ENCODE measurements around the gene CDNF.

The CDNF gene

DNA sequence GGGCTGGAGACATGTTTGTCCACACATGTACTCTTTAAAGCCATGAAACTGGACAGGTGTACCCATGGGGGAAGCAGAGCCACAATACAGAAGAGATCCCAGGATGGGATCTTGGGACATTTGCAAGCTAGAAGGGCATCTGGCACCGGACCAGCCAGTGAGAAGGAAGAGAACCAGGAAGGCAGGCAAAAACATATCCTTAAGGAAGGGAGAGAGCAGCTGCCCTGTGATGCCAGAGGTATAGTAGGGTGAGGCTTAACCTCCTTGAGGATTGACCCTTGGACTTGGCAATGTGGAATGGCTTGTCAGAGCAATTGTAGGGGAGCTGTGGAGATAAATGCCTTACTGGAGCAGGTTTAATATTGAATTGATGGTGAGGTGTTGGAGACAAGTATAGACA lies 23.0 kb upstream of the CDNF start:
- Histone ChIP-seq H3K4me3 (ENCODE audit: low read length) (no peak overlapping the region), H4K20me1 (ENCODE audit: insufficient read depth, low read length) (no peaks in the 10 kb centered on the region), H3K36me3 (replicated peaks; ENCODE audit: insufficient read depth, low read length) (no peaks in the 10 kb centered on the region), H3F3A (ENCODE audit: insufficient read depth, low read length) (peaks cover 4% of the 10 kb centered on the region; the same call in 1 of the 2 replicates), H3K9me2 (replicated peaks; ENCODE audit: insufficient read depth, low read length) (no peaks in the 10 kb centered on the region), H3K4me2 (ENCODE audit: low read depth, low read length) (no peak overlapping the region), H2AFZ (ENCODE audit: low read length) (no peak overlapping the region), H3K27me3 (replicated peaks; ENCODE audit: insufficient read depth, low read length) (no peaks in the 10 kb centered on the region), H3K27ac (ENCODE audit: low read length) (no peak overlapping the region), H3K79me2 (ENCODE audit: low read length) (peaks cover 7% of the 10 kb centered on the region; the same call in 1 of the 2 replicates), H3K9ac (ENCODE audit: low read length) (no peak overlapping the region), H3K9me3 (replicated peaks; ENCODE audit: insufficient read depth, low read length) (no peaks in the 10 kb centered on the region), H3K4me1 (ENCODE audit: low read length) (peaks cover 16% of the 10 kb centered on the region; the same call in 1 of the 2 replicates)
- no peak for DNase-seq
- TF ChIP-seq EZH2 (optimal IDR thresholded peaks at IDR 0.05; ENCODE audit: low read depth, low read length), result no peak
- no peak for TF ChIP-seq EZH2phosphoT487 (IDR thresholded peaks at IDR 0.05; ENCODE audit: low read length)
- TF ChIP-seq, protein P1, sequence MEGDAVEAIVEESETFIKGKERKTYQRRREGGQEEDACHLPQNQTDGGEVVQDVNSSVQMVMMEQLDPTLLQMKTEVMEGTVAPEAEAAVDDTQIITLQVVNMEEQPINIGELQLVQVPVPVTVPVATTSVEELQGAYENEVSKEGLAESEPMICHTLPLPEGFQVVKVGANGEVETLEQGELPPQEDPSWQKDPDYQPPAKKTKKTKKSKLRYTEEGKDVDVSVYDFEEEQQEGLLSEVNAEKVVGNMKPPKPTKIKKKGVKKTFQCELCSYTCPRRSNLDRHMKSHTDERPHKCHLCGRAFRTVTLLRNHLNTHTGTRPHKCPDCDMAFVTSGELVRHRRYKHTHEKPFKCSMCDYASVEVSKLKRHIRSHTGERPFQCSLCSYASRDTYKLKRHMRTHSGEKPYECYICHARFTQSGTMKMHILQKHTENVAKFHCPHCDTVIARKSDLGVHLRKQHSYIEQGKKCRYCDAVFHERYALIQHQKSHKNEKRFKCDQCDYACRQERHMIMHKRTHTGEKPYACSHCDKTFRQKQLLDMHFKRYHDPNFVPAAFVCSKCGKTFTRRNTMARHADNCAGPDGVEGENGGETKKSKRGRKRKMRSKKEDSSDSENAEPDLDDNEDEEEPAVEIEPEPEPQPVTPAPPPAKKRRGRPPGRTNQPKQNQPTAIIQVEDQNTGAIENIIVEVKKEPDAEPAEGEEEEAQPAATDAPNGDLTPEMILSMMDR (IDR thresholded peaks at IDR 0.05; ENCODE audit: low read length), result no peak

DNA sequence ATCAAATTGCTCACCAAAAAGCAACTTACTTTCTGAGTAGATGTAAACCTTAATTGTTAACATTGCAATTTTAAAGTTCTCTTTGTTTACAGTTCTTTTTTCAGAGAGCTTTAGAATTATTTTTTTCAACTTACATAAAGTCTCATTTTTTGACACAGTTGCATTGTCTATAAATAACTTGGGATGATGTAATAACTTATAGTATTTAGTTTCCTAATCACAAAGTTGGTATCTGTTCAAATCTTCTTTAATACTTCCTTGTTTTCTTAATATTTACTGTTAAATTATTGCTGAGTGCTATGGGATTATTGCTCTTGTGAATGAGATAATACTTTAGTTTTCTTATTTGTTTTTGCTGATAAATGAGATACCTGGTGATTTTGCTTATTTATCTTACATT lies 21.9 kb upstream of the CDNF start:
- H3K9ac ChIP-seq (ENCODE audit: low read length), result no peak overlapping the region
- H3K4me2 ChIP-seq (ENCODE audit: low read depth, low read length), result no peak overlapping the region
- H2AFZ ChIP-seq (ENCODE audit: low read length), result no peak overlapping the region
- no peak overlapping the region for H3K27ac ChIP-seq (ENCODE audit: low read length)
- no peak overlapping the region for H3K4me3 ChIP-seq (ENCODE audit: low read length)
- H3K9me3 ChIP-seq (replicated peaks; ENCODE audit: insufficient read depth, low read length), result no peaks in the 10 kb centered on the region
- no peaks in the 10 kb centered on the region; the same call in 1 of the 2 replicates for H3K36me3 ChIP-seq (replicated peaks; ENCODE audit: insufficient read depth, low read length)
- H3K9me2 ChIP-seq (replicated peaks; ENCODE audit: insufficient read depth, low read length), result no peaks in the 10 kb centered on the region
- H3K79me2 ChIP-seq (ENCODE audit: low read length), result peaks cover 7% of the 10 kb centered on the region; the same call in 1 of the 2 replicates
- peaks cover 4% of the 10 kb centered on the region; the same call in 1 of the 2 replicates for H3F3A ChIP-seq (ENCODE audit: insufficient read depth, low read length)
- H4K20me1 ChIP-seq (ENCODE audit: insufficient read depth, low read length), result no peaks in the 10 kb centered on the region
- DNase-seq, result no peak
- H3K27me3 ChIP-seq (replicated peaks; ENCODE audit: insufficient read depth, low read length), result no peaks in the 10 kb centered on the region
- H3K4me1 ChIP-seq (ENCODE audit: low read length), result peaks cover 16% of the 10 kb centered on the region; the same call in 1 of the 2 replicates
- TF ChIP-seq, protein P1 (IDR thresholded peaks at IDR 0.05; ENCODE audit: low read length), result no peak
- TF ChIP-seq EZH2 (optimal IDR thresholded peaks at IDR 0.05; ENCODE audit: low read depth, low read length) (no peak), EZH2phosphoT487 (IDR thresholded peaks at IDR 0.05; ENCODE audit: low read length) (no peak)

DNA sequence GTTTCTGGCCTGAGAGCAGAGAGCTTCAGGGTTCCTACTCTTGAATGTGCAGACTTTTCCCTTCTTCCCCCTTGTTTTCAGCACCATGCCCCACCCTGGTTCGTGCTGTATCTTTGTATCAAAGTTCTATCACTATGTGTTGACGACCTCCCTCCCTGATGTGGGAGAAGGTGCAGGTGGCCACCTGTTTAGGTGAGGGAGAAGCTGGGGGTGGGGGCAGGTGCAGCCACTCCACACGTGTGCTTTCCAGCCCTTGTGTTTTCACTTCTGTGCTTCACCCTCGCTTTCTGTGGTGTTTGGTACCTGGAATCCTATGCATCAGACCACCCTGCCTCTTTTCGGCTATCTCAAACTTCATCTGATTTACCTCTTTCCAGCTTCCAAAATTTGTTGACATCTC lies 21.2 kb upstream of the CDNF start:
- TF ChIP-seq, protein P1 (IDR thresholded peaks at IDR 0.05; ENCODE audit: low read length), result no peak
- TF ChIP-seq EZH2phosphoT487 (IDR thresholded peaks at IDR 0.05; ENCODE audit: low read length), result no peak
- TF ChIP-seq EZH2 (optimal IDR thresholded peaks at IDR 0.05; ENCODE audit: low read depth, low read length), result no peak
- H3K27ac ChIP-seq (ENCODE audit: low read length), result no peak overlapping the region
- no peaks in the 10 kb centered on the region for H4K20me1 ChIP-seq (ENCODE audit: insufficient read depth, low read length)
- H3K4me2 ChIP-seq (ENCODE audit: low read depth, low read length), result no peak overlapping the region
- no peak overlapping the region for H3K4me3 ChIP-seq (ENCODE audit: low read length)
- no peaks in the 10 kb centered on the region; the same call in 1 of the 2 replicates for H3K36me3 ChIP-seq (replicated peaks; ENCODE audit: insufficient read depth, low read length)
- H3F3A ChIP-seq (ENCODE audit: insufficient read depth, low read length), result peaks cover 4% of the 10 kb centered on the region; the same call in 1 of the 2 replicates
- DNase-seq, result no peak
- H3K9ac ChIP-seq (ENCODE audit: low read length), result no peak overlapping the region
- H2AFZ ChIP-seq (ENCODE audit: low read length), result no peak overlapping the region
- H3K9me3 ChIP-seq (replicated peaks; ENCODE audit: insufficient read depth, low read length), result no peaks in the 10 kb centered on the region
- H3K9me2 ChIP-seq (replicated peaks; ENCODE audit: insufficient read depth, low read length), result no peaks in the 10 kb centered on the region
- H3K27me3 ChIP-seq (replicated peaks; ENCODE audit: insufficient read depth, low read length), result no peaks in the 10 kb centered on the region
- H3K4me1 ChIP-seq (ENCODE audit: low read length), result peaks cover 16% of the 10 kb centered on the region; the same call in 1 of the 2 replicates
- H3K79me2 ChIP-seq (ENCODE audit: low read length), result peaks cover 7% of the 10 kb centered on the region; the same call in 1 of the 2 replicates

Measured in MM.1S (cell line).